NCI-H1092 treated with DMSO at 0.1 percent for 48 hours (cell line): ENCODE measurements around the gene HOXA1.
"Not testable (repeated sequence)": the region's sequence is repeated elsewhere in the genome, so short reads cannot be mapped to it uniquely, and the experiment has no call there.

Experiments
- DNase-seq: peaks from one replicate; lab custom pipeline; 2025; lab: John Stamatoyannopoulos, UW

The HOXA1 gene

GRCh38 chr7:27046854-27047549 lies 48.8 kb downstream of the HOXA1 start:
- DNase-seq, result no peak

- DNase-seq, result not testable (repeated sequence)
Observed at GRCh38 chr7:27045972-27046371, 49.8 kb downstream of the HOXA1 start.

- DNase-seq, result not testable (repeated sequence)
Observed at GRCh38 chr7:27045066-27045465, 50.7 kb downstream of the HOXA1 start.
